A673 (cell line): ENCODE measurements around the gene MMP2.

Experiments
- EZH2 ChIP-seq: fragments of 200-600 bp; sonication (generic); IDR thresholded peaks from 2 replicates; pipeline ENCODE4 v1.6.1; 2017; ENCODE audit warnings: borderline replicate concordance, low read depth, mild to moderate bottlenecking, mixed read lengths, antibody characterized with exemption, low read length; ENCODE audit not compliant: poor library complexity, severe bottlenecking
- TF ChIP-seq, protein P1 (sequence below): fragments of 300-800, 200-600 bp; sonication (generic); conservative IDR thresholded peaks from 2 replicates; pipeline ENCODE4 v1.5.1; 2017; ENCODE audit warnings: low read depth, mild to moderate bottlenecking, antibody characterized with exemption, low read length, moderate library complexity, mixed read lengths

DNA sequence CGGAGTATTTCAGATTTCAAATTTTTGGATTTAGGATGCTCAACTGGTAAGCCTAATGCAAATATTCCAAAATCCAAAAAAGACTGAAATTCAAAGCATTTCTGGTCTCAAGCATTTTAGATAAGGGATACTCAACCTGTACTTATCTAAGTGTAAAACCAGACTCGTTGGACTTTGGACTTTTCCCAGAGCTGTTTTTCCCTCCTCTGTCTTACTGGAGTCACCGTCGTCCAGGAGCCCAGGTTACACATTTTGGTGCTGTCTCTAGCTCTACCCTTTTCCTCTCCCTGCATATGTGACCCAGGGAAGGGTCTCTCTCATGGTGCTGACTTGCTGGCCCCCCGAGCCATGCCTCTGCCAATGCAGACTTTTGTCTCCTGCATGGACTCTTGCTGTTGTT lies 46.0 kb upstream of the MMP2 start:
- TF ChIP-seq EZH2: no peak
- TF ChIP-seq, protein P1, sequence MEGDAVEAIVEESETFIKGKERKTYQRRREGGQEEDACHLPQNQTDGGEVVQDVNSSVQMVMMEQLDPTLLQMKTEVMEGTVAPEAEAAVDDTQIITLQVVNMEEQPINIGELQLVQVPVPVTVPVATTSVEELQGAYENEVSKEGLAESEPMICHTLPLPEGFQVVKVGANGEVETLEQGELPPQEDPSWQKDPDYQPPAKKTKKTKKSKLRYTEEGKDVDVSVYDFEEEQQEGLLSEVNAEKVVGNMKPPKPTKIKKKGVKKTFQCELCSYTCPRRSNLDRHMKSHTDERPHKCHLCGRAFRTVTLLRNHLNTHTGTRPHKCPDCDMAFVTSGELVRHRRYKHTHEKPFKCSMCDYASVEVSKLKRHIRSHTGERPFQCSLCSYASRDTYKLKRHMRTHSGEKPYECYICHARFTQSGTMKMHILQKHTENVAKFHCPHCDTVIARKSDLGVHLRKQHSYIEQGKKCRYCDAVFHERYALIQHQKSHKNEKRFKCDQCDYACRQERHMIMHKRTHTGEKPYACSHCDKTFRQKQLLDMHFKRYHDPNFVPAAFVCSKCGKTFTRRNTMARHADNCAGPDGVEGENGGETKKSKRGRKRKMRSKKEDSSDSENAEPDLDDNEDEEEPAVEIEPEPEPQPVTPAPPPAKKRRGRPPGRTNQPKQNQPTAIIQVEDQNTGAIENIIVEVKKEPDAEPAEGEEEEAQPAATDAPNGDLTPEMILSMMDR: no peak
